Endodermal cell (in vitro differentiated cells): ENCODE results near the gene TLL2. TPM values are rescaled to one million over a fixed set of nuclear protein-coding genes. Genes with fewer than 3 reads are reported as not detected.

Experiments used
- DNase-seq: peaks from one replicate; pipeline ENCODE4 v3.0.0-alpha.2; 2017
- H3K27ac ChIP-seq: 2 replicates; pipeline ENCODE4 v1.5.1; 2013; ENCODE audit warnings: mild to moderate bottlenecking, low read depth, low read length, moderate library complexity
- H3K27me3 ChIP-seq: 2 replicates; pipeline ENCODE4 v1.6.1; 2013; ENCODE audit warnings: mild to moderate bottlenecking, low read length, moderate library complexity; ENCODE audit not compliant: insufficient read depth, control insufficient read depth, poor library complexity, severe bottlenecking
- H3K36me3 ChIP-seq: 2 replicates; pipeline ENCODE4 v1.7.0; 2013; ENCODE audit warnings: mild to moderate bottlenecking, low read length, moderate library complexity; ENCODE audit not compliant: control insufficient read depth, insufficient read depth
- H3K4me1 ChIP-seq: one replicate; pipeline ENCODE4 v1.7.0; 2013; ENCODE audit warnings: low read length; ENCODE audit not compliant: control insufficient read depth, insufficient read depth
- H3K4me3 ChIP-seq: 2 replicates; pipeline ENCODE4 v1.5.1; 2013; ENCODE audit warnings: mild to moderate bottlenecking, low read length, moderate library complexity
- H3K9ac ChIP-seq: 2 replicates; pipeline ENCODE4 v1.6.1; 2013; ENCODE audit warnings: mild to moderate bottlenecking, low read length, moderate library complexity; ENCODE audit not compliant: poor library complexity, severe bottlenecking; ENCODE audit errors: extremely low read depth
- H3K9me3 ChIP-seq: 2 replicates; pipeline ENCODE4 v1.6.1; 2013; ENCODE audit warnings: mild to moderate bottlenecking, low read length, moderate library complexity; ENCODE audit not compliant: control insufficient read depth
- H3K27ac Mint-ChIP-seq: 2 replicates; pipeline ENCODE4 v1.8.0; 2020; ENCODE audit warnings: mixed read lengths
- H3K27me3 Mint-ChIP-seq: 2 replicates; pipeline ENCODE4 v1.8.0; 2021; ENCODE audit warnings: mild to moderate bottlenecking, mixed read lengths; ENCODE audit not compliant: insufficient read depth
- H3K36me3 Mint-ChIP-seq: 2 replicates; pipeline ENCODE4 v1.8.0; 2020; ENCODE audit warnings: low read depth, mixed read lengths
- H3K4me1 Mint-ChIP-seq: 2 replicates; pipeline ENCODE4 v1.8.0; 2020; ENCODE audit warnings: mixed read lengths
- H3K4me3 Mint-ChIP-seq: 2 replicates; pipeline ENCODE4 v1.8.0; 2020; ENCODE audit warnings: mild to moderate bottlenecking, moderate library complexity, mixed read lengths
- H3K9me3 Mint-ChIP-seq: 2 replicates; pipeline ENCODE4 v1.8.0; 2020; ENCODE audit warnings: mild to moderate bottlenecking, mixed read lengths
- CTCF ChIP-seq: fragments of 200-600 bp; sonication (generic); conservative IDR thresholded peaks from 2 replicates; pipeline ENCODE4 v1.5.0; 2021; ENCODE audit warnings: antibody characterized with exemption, mild to moderate bottlenecking
- WGBS, 2 experiments: methylation state at CpG; one replicate each; pipeline versions ENCODE4 v1.1.5 to v1.1.7; 2013; ENCODE audit warnings: missing lambda C conversion rate in 2 of 2, mixed read lengths in 1 of 2; ENCODE audit not compliant: insufficient coverage in 1 of 2, insufficient read length in 1 of 2; 5-methylcytosine and 5-hydroxymethylcytosine counted together
- total RNA-seq, 2 donors: library from RNA; stranded (reverse); fragmentation: NEBNext Ultra II Directional in 1 of 2; extraction: Animal tissue kit (Norgen Biotek cat#: 25700) in 1 of 2; gene quantifications; 2 replicates in 1 of 2; 3 replicates in 1 of 2; pipeline ENCODE4 v1.2.1, GENCODE V29; 2021

Gene TLL2
- total RNA-seq, 2 donors from 2014 or later: 0.11 to 0.18 TPM

GRCh38 chr10:96387161-96387560 lies 126.6 kb downstream of the TLL2 start:
- Histone ChIP-seq H3K36me3 (no peaks in the 10 kb centered on the region), H3K9me3 (no peaks in the 10 kb centered on the region), H3K27me3 (peaks cover 4% of the 10 kb centered on the region), H3K27ac (no peak overlapping the region), H3K4me1 (no peaks in the 10 kb centered on the region), H3K4me3 (no peak overlapping the region), H3K9ac (no peak overlapping the region)
- no peak overlapping the region for H3K4me3 Mint-ChIP-seq
- DNase-seq: no peak
- no peaks in the 10 kb centered on the region for H3K4me1 Mint-ChIP-seq
- peaks cover 2% of the 10 kb centered on the region for H3K27me3 Mint-ChIP-seq
- no peaks in the 10 kb centered on the region for H3K9me3 Mint-ChIP-seq
- no peak for TF ChIP-seq CTCF
- 77% methylated on average over 1 of the region's 2 CpGs; no CpG with 5 or more reads in 1 of the 2 experiments for WGBS, 2 experiments
- no peaks in the 10 kb centered on the region for H3K36me3 Mint-ChIP-seq
- no peak overlapping the region for H3K27ac Mint-ChIP-seq

GRCh38 chr10:96384506-96384905 lies 129.2 kb downstream of the TLL2 start:
- no peaks in the 10 kb centered on the region for H3K9me3 Mint-ChIP-seq
- H3K4me3 Mint-ChIP-seq: no peak overlapping the region
- H3K36me3 Mint-ChIP-seq: no peaks in the 10 kb centered on the region
- H3K9ac ChIP-seq: no peak overlapping the region
- no peaks in the 10 kb centered on the region for H3K4me1 ChIP-seq
- H3K36me3 ChIP-seq: no peaks in the 10 kb centered on the region
- WGBS, 2 experiments: 85 to 97% methylated on average over 18 to 25 of the region's 25 CpGs
- H3K27ac Mint-ChIP-seq: no peak overlapping the region
- H3K4me1 Mint-ChIP-seq: no peaks in the 10 kb centered on the region
- no peak for DNase-seq
- H3K4me3 ChIP-seq: no peak overlapping the region
- peaks cover 2% of the 10 kb centered on the region for H3K27me3 ChIP-seq
- H3K27ac ChIP-seq: no peak overlapping the region
- no peak for TF ChIP-seq CTCF
- H3K9me3 ChIP-seq: no peaks in the 10 kb centered on the region
- H3K27me3 Mint-ChIP-seq: peaks cover 2% of the 10 kb centered on the region

- Mint-ChIP-seq H3K36me3 (no peaks in the 10 kb centered on the region), H3K9me3 (no peaks in the 10 kb centered on the region), H3K4me3 (no peak overlapping the region), H3K4me1 (no peaks in the 10 kb centered on the region), H3K27ac (no peak overlapping the region), H3K27me3 (no peaks in the 10 kb centered on the region)
- Histone ChIP-seq H3K27me3 (no peaks in the 10 kb centered on the region), H3K36me3 (no peaks in the 10 kb centered on the region), H3K9me3 (no peaks in the 10 kb centered on the region), H3K27ac (no peak overlapping the region), H3K9ac (no peak overlapping the region), H3K4me1 (no peaks in the 10 kb centered on the region), H3K4me3 (no peak overlapping the region)
- TF ChIP-seq CTCF: no peak
- no peak for DNase-seq
- 89% methylated on average over 7 of the region's 7 CpGs; no CpG with 5 or more reads in 1 of the 2 experiments for WGBS, 2 experiments
Measured at GRCh38 chr10:96380821-96381220, 132.9 kb downstream of the TLL2 start.
